ENCODE measurements around the gene JARID2. TPM values are rescaled to one million over a fixed set of nuclear protein-coding genes. Genes with fewer than 3 reads are reported as not detected.

JARID2 gene
- total and polyA plus RNA-seq, 9 of the 15 experiments (the other 6 are each of a cell fraction or from before 2014, with no cell fraction given), result 5.0 to 29.0 (median 15.6) TPM

DNA sequence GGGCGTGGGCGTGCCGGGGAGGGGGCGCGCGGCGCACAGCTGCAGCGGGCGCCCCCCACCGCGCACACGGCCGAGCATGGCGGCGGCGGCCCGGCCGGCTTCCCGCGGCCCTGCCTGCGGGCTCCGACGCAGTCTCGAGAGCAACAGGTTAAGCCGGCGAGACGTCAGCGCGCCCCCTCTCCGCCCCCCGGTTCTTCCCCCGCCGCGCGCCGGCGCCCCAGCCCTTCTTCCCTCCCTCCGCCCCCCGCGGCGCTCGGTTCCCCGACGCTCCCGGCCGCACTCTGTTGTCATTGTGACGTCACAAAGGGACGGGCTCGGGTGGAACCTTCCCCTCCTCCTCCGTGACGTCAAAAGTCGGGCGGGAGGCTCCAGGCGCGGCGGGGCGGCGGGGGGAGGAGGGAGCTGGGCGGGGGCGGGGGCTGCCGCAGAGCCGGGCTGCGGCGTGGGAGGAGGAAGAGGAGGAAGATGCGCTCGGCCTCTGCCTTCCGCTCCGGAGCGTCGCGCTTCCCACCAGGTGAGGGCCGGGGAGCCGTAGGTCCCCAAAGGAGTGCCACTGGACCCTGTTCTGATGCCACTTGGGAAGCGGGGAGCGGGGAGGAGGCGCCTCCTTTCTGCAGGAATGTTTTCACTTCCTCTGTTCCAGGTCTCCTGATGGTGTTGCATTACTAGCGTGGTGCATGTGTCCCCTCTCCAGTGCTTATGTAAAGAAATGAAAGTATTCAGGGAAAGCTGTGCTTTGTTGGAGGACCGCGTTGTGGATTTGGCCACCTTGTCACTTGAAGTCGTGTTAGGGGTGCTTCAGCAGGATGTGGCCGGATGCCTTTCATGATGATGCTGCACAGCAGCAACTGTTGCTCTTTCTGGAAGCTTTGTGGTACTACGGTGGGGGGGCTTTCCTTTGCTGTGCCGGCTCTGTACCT is 2.8 kb downstream of the JARID2 start (continued):
- TF ChIP-seq XRCC4 (IDR thresholded peaks at IDR 0.05; ENCODE audit: extremely low read depth, insufficient read depth, insufficient read length) (no peak), RBFOX2 (IDR thresholded peaks at IDR 0.05; ENCODE audit: low read depth, low read length) (peak; percentile 59; the same call in 1 of the 2 replicates), GABPB2 (CRISPR knock-in tag; conservative IDR thresholded peaks at IDR 0.05) (no peak), BRD9 (IDR thresholded peaks at IDR 0.05; ENCODE audit: low read depth, partially characterized antibody) (no peak), ZNF57 (CRISPR knock-in tag; IDR thresholded peaks at IDR 0.05) (no peak), GABPA (tag; conservative IDR thresholded peaks at IDR 0.05; ENCODE audit: low read depth) (peak; percentile 78), HNRNPK (IDR thresholded peaks at IDR 0.05; ENCODE audit: low read depth, low read length, poor library complexity, severe bottlenecking) (no peak), TEAD1 (CRISPR knock-in tag; IDR thresholded peaks at IDR 0.05) (peak; percentile 58 to 70; a peak in 2 of 4 replicates), PML (IDR thresholded peaks at IDR 0.05; ENCODE audit: low read length) (0 out of 2 replicates have a peak, but pooled peaks have one; percentile 21), SUPT5H (IDR thresholded peaks at IDR 0.05) (no peak), ZNF780A (CRISPR knock-in tag; IDR thresholded peaks at IDR 0.05) (no peak), CREBBP (IDR thresholded peaks at IDR 0.05; ENCODE audit: low read depth, low read length) (no peak), IRF2 (CRISPR knock-in tag; IDR thresholded peaks at IDR 0.05) (no peak), HDAC3 (IDR thresholded peaks at IDR 0.05; ENCODE audit: borderline replicate concordance, partially characterized antibody) (no peak)
- TF ChIP-seq, protein P1, sequence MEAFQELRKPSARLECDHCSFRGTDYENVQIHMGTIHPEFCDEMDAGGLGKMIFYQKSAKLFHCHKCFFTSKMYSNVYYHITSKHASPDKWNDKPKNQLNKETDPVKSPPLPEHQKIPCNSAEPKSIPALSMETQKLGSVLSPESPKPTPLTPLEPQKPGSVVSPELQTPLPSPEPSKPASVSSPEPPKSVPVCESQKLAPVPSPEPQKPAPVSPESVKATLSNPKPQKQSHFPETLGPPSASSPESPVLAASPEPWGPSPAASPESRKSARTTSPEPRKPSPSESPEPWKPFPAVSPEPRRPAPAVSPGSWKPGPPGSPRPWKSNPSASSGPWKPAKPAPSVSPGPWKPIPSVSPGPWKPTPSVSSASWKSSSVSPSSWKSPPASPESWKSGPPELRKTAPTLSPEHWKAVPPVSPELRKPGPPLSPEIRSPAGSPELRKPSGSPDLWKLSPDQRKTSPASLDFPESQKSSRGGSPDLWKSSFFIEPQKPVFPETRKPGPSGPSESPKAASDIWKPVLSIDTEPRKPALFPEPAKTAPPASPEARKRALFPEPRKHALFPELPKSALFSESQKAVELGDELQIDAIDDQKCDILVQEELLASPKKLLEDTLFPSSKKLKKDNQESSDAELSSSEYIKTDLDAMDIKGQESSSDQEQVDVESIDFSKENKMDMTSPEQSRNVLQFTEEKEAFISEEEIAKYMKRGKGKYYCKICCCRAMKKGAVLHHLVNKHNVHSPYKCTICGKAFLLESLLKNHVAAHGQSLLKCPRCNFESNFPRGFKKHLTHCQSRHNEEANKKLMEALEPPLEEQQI (IDR thresholded peaks at IDR 0.05), result no peak
- TF ChIP-seq, protein P2, sequence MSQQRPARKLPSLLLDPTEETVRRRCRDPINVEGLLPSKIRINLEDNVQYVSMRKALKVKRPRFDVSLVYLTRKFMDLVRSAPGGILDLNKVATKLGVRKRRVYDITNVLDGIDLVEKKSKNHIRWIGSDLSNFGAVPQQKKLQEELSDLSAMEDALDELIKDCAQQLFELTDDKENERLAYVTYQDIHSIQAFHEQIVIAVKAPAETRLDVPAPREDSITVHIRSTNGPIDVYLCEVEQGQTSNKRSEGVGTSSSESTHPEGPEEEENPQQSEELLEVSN (IDR thresholded peaks at IDR 0.05; ENCODE audit: borderline replicate concordance in 1 of 2, extremely low read depth in 1 of 2, insufficient read depth in 1 of 2, insufficient read length in 1 of 2, low read depth in 1 of 2, low read length in 1 of 2, poor library complexity in 1 of 2, severe bottlenecking in 1 of 2), result peak in 1 of 2 experiments; percentile 44
- TF ChIP-seq, protein P3, sequence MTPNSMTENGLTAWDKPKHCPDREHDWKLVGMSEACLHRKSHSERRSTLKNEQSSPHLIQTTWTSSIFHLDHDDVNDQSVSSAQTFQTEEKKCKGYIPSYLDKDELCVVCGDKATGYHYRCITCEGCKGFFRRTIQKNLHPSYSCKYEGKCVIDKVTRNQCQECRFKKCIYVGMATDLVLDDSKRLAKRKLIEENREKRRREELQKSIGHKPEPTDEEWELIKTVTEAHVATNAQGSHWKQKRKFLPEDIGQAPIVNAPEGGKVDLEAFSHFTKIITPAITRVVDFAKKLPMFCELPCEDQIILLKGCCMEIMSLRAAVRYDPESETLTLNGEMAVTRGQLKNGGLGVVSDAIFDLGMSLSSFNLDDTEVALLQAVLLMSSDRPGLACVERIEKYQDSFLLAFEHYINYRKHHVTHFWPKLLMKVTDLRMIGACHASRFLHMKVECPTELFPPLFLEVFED (CRISPR knock-in tag; conservative IDR thresholded peaks at IDR 0.05), result no peak
- TF ChIP-seq, protein P4, sequence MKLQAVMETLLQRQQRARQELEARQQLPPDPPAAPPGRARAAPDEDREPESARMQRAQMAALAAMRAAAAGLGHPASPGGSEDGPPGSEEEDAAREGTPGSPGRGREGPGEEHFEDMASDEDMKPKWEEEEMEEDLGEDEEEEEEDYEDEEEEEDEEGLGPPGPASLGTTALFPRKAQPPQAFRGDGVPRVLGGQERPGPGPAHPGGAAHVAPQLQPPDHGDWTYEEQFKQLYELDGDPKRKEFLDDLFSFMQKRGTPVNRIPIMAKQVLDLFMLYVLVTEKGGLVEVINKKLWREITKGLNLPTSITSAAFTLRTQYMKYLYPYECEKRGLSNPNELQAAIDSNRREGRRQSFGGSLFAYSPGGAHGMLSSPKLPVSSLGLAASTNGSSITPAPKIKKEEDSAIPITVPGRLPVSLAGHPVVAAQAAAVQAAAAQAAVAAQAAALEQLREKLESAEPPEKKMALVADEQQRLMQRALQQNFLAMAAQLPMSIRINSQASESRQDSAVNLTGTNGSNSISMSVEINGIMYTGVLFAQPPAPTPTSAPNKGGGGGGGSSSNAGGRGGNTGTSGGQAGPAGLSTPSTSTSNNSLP (IDR thresholded peaks at IDR 0.05; ENCODE audit: borderline replicate concordance, low read depth, low read length), result no peak

Measured in K562 (cell line).